CD4-positive, alpha-beta T cell treated with Interleukin-4 for 1 hour (primary cell): ENCODE results near the gene MBD4.
"Not testable (repeated sequence)": the region's sequence is repeated elsewhere in the genome, so short reads cannot be mapped to it uniquely, and the experiment has no call there.

Experiments used
- DNase-seq, 2 donors: peaks; one replicate each; pipeline ENCODE4 v3.0.0-alpha.2; 2020 to 2022

MBD4 gene

GRCh38 chr3:129439817-129440617 lies at the start of gene MBD4, which contains the start of gene IFT122:
Gene MBD4, minus strand, starts transcription at chr3:129439948. Its CDS starts 115 bp downstream, at chr3:129439833.
Gene IFT122, plus strand, starts transcription at chr3:129440224. Its CDS starts 107 bp downstream, at chr3:129440331.
- DNase-seq: peak; percentile 100

DNA sequence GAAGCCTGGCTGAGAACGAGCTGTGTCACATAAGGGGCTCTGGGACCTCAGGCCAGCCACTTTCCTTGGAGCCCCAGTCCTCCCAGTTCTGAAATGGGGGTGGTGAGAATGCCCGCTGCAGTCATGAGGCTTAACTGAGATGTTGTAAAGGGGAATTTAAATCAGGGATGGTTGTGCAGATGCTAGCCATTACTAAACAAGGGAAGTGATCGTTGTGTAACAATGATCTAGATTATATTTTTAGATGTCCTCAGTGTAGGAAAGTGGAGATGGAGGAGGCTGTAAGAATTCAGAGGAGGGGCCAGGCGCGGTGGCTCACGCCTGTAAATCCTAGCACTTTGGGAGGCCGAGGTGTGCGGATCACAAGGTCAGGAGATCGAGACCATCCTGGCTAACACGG lies 49.5 kb upstream of the MBD4 start:
- not testable (repeated sequence) for DNase-seq

GRCh38 chr3:129487868-129488335 lies 48.2 kb upstream of the MBD4 start:
- DNase-seq: not testable (repeated sequence)

DNA sequence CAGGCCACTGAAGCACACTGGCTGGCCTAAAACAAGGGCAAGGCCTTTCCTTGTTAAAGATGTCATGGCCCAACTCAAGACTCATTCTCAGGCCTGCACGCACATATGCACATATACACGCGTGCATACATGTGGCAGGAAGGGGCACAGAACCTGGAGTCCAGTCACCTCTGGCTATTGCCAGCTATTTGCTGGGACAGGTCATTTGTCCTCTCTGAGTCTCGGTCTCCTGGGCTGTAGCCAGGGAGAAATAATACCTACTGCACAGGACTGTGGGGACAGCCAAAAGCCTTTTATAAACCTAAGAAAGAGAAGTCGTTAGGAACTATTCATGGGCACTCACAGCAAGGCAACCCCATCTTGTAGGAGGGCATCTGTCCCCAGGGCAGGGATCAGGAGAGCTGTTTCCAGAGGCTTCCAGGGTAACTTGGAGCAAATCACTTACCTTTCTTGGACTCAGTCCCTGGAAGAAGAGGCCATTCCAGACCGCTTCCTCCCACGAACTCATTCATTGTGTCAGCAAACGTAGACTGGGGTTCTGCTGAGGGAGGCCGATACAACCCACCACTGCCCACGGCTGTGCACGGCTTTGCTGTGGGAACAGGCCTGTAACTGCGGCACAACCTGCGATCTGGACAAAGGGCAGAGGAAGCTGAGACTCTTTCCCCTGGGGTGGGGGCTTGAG lies 47.6 kb upstream of the MBD4 start:
- DNase-seq: no peak

GRCh38 chr3:129486664-129487035 lies 46.9 kb upstream of the MBD4 start:
- DNase-seq: no peak

DNA sequence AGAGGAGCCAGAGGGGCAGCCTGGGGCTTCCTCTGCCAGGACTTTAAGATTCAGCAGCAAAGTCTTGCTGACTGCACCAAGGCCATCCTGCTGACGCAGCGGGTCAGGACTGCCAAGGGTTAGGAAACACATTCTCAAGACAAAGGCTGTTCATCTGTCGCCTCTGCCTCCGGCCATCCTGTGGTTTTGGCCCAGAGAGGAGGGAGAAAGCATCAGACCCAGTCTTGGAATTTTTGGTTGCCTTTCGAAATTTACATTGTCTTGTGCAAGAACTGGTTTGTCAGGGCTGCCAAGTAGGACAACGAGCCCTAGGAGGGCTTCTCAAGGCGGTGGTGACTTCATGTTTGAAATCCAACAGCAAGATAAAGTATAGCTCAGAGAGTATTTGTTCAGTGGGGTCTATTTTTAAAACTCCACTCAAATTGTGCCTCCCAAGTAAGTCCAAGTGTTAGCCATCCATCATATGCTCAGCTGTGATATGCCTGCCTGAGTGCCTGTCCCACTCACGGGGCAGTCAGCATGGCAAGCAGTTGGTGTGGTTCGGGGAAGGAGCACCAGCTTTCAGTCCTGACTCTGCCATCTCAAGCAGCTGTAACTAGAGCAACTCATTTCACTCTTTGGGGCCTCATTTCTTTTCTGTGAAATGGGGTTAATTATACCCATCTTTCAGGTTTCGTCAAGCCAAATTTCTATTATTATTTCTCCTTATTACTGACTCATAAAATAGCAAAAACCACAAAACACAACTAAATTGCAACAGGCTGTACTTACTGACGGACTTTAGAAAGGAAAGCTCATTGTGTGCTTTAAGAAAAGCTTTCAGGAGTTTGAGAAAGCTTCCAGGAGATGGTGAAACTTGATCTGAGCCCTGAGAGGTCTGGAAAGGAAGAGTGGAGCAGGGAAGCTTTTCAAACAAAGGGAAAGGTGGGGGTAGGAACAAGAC lies 46.2 kb upstream of the MBD4 start:
- DNase-seq: no peak

DNA sequence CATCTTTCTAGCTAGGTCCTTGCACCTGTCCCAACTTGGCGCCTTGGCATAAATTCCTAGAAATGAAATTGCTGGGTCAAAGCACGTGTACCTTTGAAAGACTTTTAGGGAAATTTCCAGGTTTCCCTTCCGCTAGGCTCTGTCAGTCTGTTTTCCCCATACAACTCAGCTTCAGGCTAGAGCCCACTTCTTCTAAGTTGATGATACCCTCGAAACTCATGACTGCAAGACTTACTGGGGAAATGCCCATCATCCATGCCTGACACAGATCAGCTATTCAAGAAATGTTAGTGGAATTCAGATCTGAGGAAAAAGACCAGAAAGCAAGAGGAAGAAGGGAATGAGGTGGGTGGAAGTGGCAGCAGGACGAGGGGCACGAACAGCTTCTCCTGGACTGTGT lies 45.4 kb upstream of the MBD4 start:
- DNase-seq: not testable (repeated sequence)

- DNase-seq: no peak
Observed at GRCh38 chr3:129483870-129484269, 44.1 kb upstream of the MBD4 start.

- no peak for DNase-seq
Observed at GRCh38 chr3:129482721-129483120, 43.0 kb upstream of the MBD4 start.

DNA sequence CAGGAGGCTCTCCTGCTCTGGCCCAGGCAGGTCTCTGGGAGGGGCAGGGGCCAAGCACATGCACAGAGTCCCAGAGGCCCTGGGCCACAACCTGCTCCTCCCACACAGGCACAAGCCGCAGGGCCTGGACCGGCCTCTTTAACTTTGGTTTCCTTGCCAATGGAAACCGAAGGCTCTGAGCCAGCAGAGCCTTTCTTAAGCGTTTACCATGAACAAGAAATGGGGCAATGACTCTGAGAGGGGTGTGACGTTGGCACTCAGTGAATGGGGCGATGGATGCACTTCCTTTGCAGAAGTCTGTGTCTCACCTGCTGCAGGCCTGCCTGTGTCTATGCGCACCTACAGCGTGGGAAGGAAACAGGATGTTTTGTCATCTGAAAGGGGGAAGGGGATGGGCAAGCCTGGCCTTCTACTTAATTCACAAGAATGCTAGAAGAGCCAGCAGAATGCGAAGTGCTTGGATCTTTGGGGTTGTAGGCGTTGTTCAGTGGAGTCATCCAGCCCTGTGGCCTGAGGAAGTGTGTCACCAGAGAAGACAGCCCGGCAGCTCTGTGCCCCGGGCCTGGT lies 42.1 kb upstream of the MBD4 start:
- peak; percentile 77 to 79 for DNase-seq

GRCh38 chr3:129481225-129481765 lies 41.5 kb upstream of the MBD4 start:
- not testable (repeated sequence) for DNase-seq

DNA sequence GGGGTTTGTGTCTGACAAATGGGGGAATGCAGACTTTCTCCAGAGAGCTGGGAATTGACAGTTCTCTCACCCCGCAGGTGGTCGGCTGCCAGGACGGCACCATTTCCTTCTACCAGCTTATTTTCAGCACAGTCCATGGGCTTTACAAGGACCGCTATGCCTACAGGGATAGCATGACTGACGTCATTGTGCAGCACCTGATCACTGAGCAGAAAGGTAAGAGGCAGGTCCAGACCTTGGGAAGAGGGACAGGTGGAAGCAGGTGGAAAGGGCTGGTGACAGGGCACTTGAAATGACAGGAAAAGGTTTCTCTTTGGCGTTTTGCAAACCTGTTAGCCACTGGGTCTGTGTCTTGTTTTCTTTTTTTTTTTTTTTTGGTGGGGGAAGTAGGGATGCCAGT lies 36.8 kb upstream of the MBD4 start:
- no peak for DNase-seq

- no peak for DNase-seq
Observed at GRCh38 chr3:129475863-129476262, 36.1 kb upstream of the MBD4 start.

GRCh38 chr3:129474984-129475804 lies 35.4 kb upstream of the MBD4 start:
- no peak for DNase-seq

DNA sequence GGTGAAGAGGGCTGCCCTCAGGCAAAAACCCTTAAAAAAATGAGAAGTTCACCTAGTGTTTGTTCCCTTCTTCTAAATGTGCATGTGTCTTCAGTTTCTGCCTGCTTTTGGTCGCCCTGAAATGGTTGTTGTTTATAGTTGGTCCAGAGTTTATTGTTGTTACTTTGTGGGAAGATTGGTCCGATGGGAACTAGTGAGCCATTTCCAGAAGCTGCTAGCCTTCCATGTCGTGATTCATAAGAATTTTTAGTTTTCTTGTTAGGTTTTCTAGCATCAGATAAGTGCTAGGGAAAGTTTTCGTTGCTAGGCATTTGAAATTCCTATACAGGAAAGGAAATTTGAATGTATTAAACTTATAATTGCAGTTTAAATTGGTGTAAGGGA lies 34.0 kb upstream of the MBD4 start:
- no peak for DNase-seq

DNA sequence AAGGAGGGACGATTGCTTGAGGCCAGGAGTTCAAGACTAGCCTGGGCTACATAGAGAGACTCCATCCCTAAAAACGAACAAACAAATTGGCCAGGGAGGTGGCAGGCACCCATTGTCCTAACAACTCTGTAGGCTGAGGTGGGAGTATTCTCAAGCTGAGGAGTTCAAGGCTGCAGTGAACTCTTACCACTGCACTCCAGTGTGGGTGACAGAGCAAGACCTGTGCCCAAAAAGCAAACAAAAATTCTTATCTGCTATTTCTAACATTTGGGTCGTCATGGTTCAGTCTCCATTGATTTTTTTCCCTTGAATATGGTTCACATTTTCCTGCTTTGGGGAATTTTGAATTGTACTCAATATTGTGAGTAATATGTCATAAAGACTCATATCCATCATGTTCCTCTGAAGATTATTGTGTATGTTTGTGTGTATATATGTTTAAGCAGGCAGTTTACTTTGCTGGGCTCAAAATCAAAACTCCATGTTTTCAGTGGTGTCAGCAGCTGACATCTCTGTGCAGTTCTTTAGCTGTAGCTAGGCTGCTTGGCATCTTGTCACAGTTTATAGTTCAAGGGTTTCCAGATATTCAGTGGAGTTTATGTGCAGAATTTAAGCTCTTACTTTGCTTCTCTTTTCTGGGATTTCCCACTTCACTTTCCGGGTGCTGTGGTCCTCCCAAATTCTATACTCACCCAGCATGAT lies 33.5 kb upstream of the MBD4 start:
- DNase-seq: no peak

GRCh38 chr3:129470861-129471260 lies 31.1 kb upstream of the MBD4 start:
- DNase-seq: no peak

DNA sequence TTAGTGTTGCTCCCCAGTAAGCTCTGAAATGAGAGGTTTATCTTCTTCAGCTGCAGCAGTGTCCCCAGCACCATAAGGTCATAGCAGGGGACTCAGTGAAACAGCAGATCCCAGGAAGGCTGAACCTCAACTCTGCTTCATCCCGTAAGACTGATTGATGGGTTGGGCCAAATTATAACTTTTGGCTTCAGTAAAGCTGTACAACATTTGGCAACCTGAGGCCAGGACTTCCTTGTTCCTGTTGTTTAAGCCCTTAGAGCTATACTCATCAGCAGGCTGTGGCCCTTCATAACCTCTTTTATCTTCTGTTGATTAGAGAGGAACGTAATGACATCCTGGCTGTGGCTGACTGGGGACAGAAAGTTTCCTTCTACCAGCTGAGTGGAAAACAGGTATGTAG lies 29.3 kb upstream of the MBD4 start:
- DNase-seq: no peak

DNA sequence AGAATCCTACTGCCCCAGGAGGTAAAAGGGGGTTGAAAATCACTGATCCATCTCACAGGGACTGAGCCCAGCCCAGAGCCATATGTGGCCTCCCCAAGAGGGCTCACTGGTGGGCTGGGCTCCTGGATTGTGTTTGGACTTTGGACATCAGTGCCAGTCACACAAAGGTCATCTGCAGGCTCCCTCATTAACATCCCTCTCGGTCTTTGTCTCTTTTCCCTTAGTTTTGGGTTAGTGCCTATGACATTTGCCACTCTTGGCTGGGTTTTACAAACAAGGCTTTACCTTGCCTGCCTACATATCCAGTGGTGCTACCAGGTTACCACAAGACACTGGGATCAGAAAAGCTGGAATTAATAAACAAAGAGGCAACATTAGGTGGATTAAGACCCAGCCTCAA lies 28.2 kb upstream of the MBD4 start:
- DNase-seq: no peak

DNA sequence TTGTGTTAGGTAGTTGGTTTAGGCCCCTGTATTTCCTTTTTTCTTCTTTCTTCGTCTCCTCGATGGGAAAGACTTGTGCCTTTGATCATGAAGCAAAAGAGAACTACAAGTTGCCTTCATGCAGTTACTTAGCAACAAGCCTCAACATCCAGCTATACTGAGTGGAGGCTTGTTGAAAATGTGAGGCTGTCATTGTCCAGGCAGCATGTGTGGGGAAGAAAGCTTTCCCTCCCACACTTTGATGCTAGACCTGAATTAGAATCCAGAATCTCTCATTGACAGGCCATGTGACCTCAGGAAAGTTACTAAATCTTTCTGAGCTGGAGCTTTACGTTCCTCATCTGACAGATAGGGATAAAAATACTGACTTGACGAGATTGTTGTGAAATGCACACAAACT lies 24.0 kb upstream of the MBD4 start:
- no peak for DNase-seq

DNA sequence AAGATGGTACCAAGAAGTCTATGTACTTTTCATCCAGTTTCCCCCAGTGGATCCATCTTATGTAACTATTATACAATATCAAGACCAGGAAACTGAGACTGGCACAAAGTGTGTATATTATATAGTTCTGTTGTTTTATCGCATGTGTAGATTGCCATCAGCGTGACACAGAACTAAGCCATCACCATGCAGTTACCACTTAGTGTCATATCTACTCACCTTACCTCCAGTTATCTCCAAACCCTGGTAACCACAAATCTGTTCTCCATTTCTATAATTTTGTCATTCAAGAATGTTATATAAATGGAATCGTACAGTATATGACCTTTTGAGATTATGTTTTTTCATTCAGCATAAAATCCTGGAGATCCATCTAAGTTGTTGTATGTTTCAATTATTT lies 23.3 kb upstream of the MBD4 start:
- no peak for DNase-seq
